Retinal pigment epithelial cell (primary cell): ENCODE measurements around the gene SPOP.
"Not testable (repeated sequence)": the region's sequence is repeated elsewhere in the genome, so short reads cannot be mapped to it uniquely, and the experiment has no call there.

Experiments
- DNase-seq: peaks from one replicate; pipeline ENCODE4 v3.0.0-alpha.2; 2010; ENCODE audit warnings: low read depth
- H3K4me3 ChIP-seq: 2 replicates; pipeline ENCODE4 v1.5.1; 2011; ENCODE audit warnings: mild to moderate bottlenecking, low read length, control low read depth, moderate library complexity
- CTCF ChIP-seq: conservative IDR thresholded peaks from 2 replicates; pipeline ENCODE4 v1.5.1; 2011; ENCODE audit warnings: low read depth, low read length, control low read depth, inconsistent platforms

Gene SPOP

GRCh38 chr17:49677933-49678847 is at the start of gene SPOP:
Gene SPOP (minus strand): TSS chr17:49678097. CDS start chr17:49622810, 55,287 bp downstream.
- peak within 1 kb of the TSS; percentile 80 for H3K4me3 ChIP-seq
- peak; percentile 98 for DNase-seq
- TF ChIP-seq CTCF = no peak

- no peak for DNase-seq
- TF ChIP-seq CTCF = no peak
- no peak overlapping the region for H3K4me3 ChIP-seq
Observed at GRCh38 chr17:49727380-49727779, 49.5 kb upstream of the SPOP start.

- TF ChIP-seq CTCF = no peak
- H3K4me3 ChIP-seq = no peak overlapping the region
- no peak for DNase-seq
Observed at GRCh38 chr17:49725452-49726130, 47.7 kb upstream of the SPOP start.

- not testable (repeated sequence) for H3K4me3 ChIP-seq, DNase-seq
Observed at GRCh38 chr17:49724552-49724951, 46.7 kb upstream of the SPOP start.

- DNase-seq = no peak
- TF ChIP-seq CTCF = no peak
- H3K4me3 ChIP-seq = no peak overlapping the region
Observed at GRCh38 chr17:49723423-49723822, 45.5 kb upstream of the SPOP start.

GRCh38 chr17:49722066-49722465 is 44.2 kb upstream of the SPOP start:
- no peak for TF ChIP-seq CTCF
- no peak overlapping the region for H3K4me3 ChIP-seq
- DNase-seq = no peak

GRCh38 chr17:49717371-49717861 is 39.5 kb upstream of the SPOP start:
- DNase-seq = no peak
- no peak for TF ChIP-seq CTCF
- no peak overlapping the region for H3K4me3 ChIP-seq
